ENCODE results near the gene THAP8.

The THAP8 gene, protein sequence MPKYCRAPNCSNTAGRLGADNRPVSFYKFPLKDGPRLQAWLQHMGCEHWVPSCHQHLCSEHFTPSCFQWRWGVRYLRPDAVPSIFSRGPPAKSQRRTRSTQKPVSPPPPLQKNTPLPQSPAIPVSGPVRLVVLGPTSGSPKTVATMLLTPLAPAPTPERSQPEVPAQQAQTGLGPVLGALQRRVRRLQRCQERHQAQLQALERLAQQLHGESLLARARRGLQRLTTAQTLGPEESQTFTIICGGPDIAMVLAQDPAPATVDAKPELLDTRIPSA

DNA sequence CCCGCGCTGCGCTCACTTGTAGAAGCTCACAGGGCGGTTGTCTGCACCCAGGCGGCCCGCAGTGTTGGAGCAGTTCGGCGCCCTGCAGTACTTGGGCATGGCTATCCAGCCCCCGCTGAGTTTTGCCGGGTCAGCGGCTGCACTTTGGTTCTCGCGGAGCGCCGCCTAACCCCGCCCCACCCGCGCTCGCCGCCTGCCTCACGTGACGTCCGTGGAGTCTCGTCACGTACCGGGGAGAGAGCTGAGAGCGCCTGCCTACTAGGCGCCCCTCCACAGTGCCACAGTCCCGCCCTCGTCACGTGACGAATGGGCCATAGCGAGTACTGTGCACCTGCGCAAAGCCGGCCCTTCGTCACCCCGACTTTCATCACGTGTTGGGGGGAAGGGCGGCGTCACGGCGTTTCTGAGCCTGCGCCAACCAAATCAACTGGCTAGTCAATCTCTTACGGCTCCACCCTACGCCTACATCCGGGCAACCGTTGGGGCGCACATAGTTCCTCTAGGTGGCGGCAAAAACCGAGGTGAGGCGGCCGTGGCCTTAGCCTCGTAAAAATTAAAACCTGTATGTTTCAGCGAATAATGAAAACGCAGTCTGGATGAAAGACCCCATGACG is at the start of gene THAP8:
TSS of gene THAP8 (minus strand) at position 167 of the 614 bp plus-strand sequence. CDS start at position 99, 68 bp downstream.
- peak within 1 kb of the TSS; percentile 91 for H3K27ac ChIP-seq

DNA sequence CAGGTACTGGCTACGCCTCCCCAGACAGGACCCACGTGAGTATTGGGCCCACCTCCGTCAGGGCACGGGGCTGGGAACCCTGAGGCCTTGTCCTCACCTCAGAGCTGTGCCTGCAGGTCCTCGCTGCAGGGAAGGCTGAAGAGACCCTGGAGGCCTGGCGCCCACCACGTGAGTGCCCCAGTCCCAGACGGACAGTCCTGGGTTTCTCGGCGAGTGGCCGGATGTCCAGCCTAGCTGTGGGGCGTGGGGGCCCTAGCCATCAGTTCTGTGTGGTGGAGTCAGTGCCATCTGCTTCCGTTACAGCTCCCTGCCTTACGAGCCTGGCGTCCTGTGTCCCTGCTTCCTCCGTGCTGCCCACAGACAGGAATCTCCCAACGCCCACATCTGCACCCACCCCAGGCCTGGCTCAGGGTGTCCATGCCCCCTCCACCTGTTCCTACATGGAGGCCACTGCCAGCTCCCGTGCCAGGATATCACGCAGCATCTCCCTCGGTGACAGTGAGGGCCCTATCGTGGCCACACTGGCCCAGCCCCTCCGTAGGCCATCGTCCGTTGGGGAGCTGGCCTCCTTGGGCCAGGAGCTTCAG is 49.0 kb upstream of the THAP8 start:
- DNase-seq (ENCODE audit: low read depth, low spot score), result no peak
- H3K27ac ChIP-seq, result no peak overlapping the region

More for the DNA sequence above, at the start of gene THAP8:
- peak; percentile 95 for DNase-seq (ENCODE audit: low read depth, low spot score)

DNA sequence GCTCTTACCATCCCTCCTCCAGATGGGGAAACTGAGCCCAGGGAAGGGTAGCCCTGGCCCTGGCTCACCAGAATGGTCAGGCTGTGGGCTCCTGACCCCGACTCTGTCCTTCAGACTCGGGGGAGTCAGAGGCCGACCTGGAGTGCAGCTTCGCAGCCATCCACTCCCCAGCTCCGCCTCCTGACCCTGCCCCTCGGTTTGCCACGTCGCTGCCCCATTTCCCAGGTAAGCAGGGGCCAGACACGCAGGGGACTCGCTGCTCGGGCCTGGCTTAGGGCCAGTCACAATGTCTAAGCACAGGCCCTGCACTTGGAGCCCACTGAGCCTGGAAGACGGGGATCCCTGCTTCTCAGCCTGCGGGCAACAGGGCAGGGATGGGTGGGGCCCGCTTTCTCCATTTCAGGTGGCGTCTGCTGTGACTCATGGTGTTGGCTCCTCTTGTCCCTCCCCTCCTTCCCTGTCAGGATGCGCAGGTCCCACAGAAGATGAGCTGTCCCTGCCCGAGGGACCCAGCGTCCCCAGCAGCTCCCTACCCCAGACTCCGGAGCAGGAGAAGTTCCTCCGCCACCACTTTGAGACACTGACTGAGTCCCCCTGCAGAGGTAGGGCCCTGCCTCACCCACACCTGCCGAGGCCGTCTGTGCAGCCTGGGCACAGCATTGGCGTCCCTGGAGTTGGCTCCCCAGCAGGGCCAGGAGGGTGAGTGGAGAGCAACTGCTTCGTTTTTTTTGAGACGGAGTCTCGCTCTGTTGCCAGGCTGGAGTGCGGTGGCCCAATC is 47.7 kb upstream of the THAP8 start:
- no peak for DNase-seq (ENCODE audit: low read depth, low spot score)
- H3K27ac ChIP-seq, result no peak overlapping the region

DNA sequence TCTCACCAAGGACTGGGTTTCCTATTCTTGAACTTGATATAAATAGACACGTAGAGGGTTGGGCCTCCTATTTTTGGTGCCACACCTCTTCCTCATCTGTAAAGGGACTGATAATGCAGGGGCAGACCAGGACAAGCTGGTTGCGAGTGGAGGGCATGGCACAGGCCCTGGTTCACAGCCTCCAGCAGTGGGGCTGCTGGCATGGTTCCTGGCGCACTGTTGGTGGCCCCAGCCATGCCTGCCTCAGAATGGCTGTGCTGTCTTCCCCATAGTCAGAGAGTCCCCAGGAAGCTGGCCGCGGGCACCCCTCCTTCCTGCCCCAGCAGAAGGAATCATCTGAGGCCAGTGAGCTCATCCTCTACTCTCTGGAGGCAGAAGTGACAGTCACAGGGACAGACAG is 46.4 kb upstream of the THAP8 start:
- no peak for DNase-seq (ENCODE audit: low read depth, low spot score)
- H3K27ac ChIP-seq, result no peak overlapping the region

DNA sequence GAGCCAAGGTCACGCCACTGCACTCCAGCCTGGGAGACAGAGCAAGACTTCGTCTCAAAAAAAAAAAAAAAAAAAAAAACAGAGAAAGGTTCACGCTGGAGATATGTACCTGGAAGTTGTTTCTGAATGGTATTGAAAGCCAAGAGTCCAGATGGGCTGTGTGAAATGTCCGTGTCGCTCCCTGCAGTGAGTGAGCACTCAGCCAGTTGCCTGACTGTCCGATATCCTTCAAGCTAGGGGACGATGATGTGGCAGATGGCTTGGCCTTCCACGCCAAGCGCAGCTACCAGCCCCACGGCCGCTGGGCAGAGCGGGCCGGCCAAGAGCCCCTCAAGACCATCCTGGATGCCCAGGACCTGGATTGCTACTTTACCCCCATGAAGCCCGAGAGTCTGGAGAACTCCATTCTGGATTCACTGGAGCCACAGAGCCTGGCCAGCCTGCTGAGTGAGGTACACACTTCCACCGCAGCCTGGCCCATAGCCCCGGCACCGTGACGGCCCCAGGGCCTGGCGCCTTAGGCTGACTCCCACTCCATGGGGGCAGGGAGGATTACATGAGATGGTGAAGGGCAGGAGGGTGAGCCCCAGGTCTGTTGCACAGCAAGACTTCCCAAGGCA is 45.2 kb upstream of the THAP8 start:
- H3K27ac ChIP-seq, result no peak overlapping the region
- DNase-seq (ENCODE audit: low read depth, low spot score), result no peak

DNA sequence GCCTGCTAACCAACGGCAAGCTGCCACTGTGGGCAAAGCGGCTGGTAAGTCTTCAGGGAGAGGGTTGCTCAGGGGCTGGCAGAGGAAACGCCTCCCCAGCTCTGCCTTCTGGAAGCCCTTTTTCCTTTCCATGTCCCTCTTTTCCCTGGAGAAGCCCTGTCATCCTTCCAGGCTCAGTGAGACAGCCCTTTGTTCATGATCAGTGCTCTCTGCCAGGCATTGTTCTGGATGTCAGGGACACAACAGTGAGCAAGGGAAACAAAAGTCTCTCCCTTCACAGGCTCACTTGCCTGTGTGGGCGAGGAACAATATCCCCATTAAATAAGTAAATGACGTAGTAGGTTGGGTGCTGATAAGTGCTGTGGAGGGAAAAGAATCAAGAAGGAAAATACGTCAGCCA is 43.0 kb upstream of the THAP8 start:
- no peak for DNase-seq (ENCODE audit: low read depth, low spot score)
- no peak overlapping the region for H3K27ac ChIP-seq

DNA sequence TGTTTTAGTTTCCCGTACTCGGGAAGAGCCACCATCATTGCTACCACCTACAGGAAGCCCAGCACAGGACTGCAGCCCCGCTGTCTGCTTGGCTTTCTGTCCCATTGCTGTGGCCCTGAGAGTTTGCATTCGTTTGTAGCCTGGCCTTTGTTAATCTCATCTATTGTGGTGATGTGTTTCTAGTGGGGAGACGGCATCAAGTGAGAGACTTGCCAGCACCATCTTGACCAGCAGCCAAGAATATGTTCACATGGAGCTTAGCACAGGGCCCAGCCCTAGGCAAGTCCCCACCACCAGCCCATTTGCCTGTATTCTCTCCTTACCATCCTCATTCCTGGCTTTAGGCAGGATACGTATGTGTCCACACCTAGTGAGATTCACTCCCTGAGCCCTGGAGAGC is 39.6 kb upstream of the THAP8 start:
- no peak overlapping the region for H3K27ac ChIP-seq

DNA sequence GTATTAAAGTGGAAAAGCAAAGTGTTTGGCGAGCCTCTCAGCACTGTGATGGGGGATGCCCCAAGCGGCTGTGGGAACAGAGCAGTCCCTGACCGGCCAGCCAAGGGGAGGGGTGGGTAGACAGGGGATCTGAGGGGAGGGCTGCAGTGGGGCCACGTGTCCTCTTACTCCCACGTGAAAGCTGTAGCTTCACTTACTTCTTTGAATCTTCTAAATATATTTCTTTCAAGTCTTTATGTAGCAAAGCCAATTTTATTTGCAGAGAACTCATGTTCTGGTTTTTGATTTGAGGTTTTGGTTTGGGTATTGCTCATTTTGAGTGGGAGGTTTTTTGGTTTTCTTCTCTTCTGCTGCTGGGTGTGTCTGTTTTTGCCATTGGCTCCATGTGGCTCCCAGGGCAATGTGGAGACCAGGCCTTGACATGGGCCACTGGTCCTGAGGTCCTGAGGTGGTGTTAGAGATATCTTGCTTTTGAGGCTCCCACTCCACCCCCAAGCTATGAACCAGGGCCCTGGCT is 39.1 kb upstream of the THAP8 start:
- no peak for DNase-seq (ENCODE audit: low read depth, low spot score)
- H3K27ac ChIP-seq, result no peak overlapping the region

More for the DNA sequence above, 39.6 kb upstream of the THAP8 start:
- no peak for DNase-seq (ENCODE audit: low read depth, low spot score)

DNA sequence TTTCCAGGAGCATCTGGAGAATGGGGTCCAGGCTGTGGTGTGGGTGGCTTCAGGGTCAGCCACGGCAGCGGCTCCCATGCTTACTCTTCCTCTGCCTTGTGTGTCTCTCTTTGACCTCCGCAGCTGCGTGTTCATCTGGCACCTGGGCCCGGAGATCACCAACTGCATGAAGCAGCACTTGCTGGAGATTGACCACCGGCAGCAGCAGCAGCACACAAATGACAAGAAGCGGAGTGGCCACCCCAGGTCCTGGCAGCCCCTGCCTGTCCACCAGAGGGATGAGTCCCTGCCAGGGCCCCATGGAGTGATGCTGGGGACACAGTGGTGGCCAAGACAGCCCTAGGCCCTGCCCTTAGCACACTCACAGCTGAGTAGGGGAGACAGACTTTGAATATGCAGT is 38.5 kb upstream of the THAP8 start:
- DNase-seq (ENCODE audit: low read depth, low spot score), result no peak
- no peak overlapping the region for H3K27ac ChIP-seq

DNA sequence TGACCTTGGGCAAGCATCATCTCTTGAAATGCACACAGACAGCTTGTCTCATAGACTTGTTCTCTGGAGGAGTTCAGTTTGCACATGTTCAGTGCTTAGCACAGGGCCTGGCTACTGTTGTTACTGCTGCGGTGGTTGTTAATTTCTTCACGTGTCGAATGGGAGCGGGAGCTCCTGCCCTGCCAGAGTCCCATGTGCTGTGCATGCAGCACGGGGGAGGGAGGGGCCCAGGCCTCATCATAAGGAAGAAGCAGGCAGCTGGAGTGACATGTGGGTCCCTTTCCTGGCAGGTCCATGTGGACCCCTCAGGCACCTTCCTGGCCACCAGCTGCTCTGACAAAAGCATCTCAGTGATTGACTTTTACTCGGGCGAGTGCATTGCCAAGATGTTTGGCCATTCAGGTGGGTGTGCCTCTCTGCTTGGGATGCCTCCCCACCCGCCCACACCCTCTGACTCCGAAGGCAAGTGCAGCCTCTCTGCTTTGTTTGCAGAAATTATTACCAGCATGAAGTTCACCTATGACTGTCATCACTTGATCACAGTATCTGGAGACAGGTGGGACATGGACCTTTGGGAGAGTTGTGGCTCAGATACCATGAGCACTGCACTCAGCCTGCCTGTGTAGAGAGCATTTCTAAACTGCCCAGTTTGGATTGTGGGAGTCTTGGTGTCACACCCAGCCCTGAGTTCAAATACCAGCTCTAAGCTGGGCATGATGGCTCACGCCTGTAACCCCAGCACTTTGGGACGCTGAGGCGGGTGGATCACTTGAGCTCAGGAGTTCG is 37.0 kb upstream of the THAP8 start:
- H3K27ac ChIP-seq, result no peak overlapping the region
- no peak for DNase-seq (ENCODE audit: low read depth, low spot score)

DNA sequence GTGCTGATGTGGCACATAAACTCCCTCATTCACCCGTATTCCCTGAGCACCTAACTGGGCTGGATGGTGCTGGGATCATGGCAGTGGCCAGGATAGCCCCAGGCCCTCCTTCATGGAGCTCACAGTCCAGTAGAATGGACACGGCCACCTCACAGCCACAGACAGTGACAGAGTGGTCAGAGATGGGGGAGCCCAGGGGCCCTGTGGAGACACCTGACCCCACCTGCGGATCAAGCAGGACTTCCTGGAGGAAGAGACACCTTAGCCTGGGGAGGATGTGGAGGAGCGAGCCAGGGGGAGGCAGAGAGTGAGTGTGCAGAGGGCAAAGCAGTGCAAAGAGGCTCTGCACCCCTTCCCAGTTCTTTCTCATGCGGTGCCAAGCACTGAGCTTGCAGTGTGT is 35.8 kb upstream of the THAP8 start:
- no peak overlapping the region for H3K27ac ChIP-seq
- DNase-seq (ENCODE audit: low read depth, low spot score), result no peak

DNA sequence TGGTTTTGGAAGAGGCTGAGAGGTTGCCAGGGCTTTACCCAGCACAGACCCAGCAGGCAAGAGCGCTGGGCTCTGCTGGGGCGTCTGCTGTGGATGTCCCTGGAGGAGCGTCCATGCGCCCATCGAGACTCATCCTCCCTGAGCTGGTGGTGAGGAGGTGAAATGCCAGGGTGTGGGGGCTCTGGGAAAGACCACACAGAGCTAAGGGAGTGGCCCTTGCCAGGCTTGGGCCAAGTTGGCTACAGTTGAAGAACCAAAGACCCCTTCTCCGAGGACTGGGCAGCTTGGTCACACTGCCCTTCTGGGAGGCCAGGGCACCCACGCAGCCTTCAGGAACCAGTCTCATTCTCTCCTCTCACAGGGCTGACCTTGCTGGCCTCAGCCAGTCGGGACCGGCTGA is 32.2 kb upstream of the THAP8 start:
- no peak overlapping the region for H3K27ac ChIP-seq
- DNase-seq (ENCODE audit: low read depth, low spot score), result no peak

DNA sequence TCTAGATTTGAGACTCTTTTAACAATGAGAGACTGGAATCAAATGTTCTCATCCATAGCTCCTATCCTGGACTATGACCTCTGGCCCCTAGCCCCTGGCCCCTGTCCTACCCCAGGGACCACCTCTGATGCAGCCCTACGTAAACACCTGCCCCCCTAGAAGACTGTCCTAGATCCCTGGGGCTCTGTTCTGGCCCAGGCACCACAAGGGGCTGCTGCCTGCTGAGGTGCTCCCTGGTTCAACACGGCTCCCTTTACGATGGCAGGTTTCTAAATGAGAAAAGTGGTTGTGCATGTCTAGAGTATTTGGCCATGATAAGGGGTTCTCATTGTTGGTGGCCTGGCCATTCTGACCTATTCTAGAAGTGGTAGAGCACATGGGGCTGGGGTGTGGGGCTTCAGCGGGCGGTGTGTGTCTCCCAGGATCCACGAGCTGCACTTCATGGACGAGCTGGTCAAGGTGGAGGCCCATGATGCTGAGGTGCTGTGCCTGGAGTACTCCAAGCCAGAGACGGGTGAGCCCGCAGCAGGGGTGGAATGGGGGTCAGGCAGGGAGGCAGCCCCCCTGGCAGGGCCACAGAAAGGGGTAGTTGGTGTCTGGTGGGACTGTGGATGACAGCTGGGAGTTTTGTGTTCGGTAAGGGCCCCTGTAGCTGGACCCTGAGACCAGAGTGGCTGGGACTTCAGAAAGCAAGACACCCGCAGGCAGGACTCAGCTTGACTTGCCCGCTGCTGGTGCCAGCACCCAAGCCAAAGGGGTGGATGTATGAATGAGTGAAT is 30.3 kb upstream of the THAP8 start:
- no peak for DNase-seq (ENCODE audit: low read depth, low spot score)
- no peak overlapping the region for H3K27ac ChIP-seq

DNA sequence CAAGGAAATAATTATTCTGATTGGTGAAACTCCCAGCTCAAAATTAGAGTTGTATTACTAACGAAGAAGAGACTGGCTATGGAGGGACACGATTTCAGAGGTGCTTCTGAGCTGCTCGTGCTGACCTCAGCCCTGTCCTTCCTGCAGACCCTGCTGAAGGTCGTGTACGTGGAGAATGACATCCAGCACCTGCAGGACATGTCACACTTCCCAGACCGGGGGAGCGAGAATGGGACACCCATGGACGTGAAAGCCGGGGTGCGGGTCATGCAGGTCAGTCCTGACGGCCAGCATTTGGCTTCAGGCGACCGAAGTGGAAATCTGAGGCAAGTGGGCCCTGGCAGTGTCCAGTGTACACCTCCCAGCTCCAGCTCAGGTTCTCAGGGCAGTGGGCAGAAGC is 28.8 kb upstream of the THAP8 start:
- no peak overlapping the region for H3K27ac ChIP-seq

DNA sequence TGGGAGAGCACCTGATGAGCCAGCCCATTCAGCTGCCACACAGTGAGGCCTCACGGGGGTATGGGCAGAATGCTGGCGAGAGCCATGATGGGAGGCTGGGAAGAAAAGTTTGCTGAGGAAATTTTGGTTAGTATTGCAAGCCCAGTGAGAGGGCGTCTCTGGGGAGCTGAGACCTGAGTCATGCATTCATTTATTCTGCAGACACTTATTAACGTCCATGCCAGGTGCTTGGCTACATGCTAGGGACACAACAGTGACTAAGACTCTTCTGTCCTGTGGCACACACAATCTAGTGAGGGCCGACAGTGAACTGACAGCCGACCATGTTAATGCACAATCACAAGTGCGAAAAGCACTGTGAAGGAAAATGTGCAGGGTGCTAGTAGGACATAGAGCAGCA is 27.8 kb upstream of the THAP8 start:
- DNase-seq (ENCODE audit: low read depth, low spot score), result no peak
- H3K27ac ChIP-seq, result peak overlapping the region; percentile 13

More for the DNA sequence above, 28.8 kb upstream of the THAP8 start:
- no peak for DNase-seq (ENCODE audit: low read depth, low spot score)

DNA sequence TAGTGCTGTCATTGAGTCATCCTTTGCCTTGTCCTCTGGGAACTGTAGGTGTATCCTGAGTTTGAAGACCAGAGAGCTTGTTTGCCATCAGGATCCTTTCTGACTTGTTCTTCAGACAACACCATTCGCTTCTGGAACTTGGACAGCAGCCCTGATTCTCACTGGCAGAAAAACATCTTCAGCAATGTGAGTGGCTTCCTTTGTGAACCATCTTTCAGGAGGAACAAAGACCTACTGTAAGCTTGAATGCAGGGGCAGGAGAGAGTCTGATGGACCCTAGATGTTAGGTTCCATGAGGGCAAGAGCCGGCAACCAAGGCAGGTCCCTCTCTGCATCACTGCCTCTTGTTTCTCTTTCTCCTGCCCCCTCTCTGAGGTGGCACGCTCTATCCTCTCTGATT is 27.3 kb upstream of the THAP8 start:
- H3K27ac ChIP-seq, result peak overlapping the region; percentile 13
- DNase-seq (ENCODE audit: low read depth, low spot score), result no peak

DNA sequence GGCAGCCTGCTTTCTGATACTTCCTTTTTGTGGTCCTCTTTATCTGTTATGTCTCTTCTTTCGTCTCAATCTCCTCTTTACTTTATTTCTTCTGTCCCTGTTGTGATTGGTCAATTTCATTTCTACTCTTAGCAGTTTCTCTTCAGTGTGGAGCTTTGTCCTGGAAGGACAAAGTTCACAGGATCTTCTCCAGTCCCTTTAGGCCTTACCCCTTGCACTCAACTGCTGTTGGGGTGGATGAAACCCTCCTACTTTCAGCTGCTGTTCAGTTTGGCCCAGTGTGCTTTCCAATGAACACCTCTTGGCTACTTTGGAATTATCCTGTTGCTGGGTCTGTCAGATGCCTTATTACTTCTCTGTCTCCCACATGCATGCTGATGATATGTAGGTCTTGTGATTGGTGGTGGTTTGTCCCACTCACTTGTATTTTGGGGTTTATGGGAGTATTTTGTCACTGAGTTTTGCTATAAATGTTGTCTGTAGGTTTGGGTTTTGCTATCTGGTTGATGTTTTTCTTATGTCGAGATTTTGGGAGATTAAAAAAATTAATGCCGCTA is 25.4 kb upstream of the THAP8 start:
- H3K27ac ChIP-seq, result no peak overlapping the region
- no peak for DNase-seq (ENCODE audit: low read depth, low spot score)

DNA sequence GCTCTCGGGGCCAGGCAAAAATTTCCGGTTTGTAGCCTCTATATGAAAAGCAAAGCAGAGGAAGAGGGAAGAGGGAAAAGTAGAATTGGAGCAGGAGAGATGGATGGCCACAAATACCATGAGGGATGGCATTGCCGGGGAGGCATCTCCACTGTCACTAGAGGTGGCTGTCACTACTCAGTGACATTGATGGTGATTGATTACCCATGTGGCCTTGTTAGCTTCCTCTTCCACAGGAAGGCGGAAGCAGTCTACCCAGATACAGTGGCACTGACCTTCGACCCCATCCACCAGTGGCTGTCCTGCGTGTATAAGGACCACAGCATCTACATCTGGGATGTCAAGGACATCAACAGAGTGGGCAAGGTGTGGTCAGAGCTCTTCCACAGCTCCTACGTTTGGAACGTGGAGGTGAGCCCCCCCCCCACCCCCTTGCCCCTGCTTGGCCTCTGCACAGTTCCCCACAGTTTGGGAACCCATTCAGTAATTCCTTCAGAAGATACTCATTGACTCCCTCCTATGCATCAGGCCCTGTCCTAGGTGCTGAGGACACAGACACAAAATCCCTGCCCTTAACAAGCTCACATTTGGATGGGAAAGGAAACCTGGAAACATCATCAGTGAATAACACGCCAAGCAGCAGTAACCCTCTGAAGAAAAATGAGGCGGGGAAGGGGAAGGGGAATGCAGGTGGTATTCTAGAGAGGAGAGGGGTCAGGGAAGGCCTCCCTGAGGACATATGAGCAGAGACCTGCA is 19.2 kb upstream of the THAP8 start:
- no peak for DNase-seq (ENCODE audit: low read depth, low spot score)
- no peak overlapping the region for H3K27ac ChIP-seq
